GM11168 (cell line): ENCODE measurements around the gene RIPOR2.

Source experiments
- in situ Hi-C: fragments of 300-500 bp; cut with MboI; formaldehyde crosslinking; loops from one replicate; pipeline ENCODE4 v1.12.0; 2022; ENCODE audit warnings: low sequenced_read_pairs; ENCODE audit not compliant: unreplicated experiment

The RIPOR2 gene

DNA sequence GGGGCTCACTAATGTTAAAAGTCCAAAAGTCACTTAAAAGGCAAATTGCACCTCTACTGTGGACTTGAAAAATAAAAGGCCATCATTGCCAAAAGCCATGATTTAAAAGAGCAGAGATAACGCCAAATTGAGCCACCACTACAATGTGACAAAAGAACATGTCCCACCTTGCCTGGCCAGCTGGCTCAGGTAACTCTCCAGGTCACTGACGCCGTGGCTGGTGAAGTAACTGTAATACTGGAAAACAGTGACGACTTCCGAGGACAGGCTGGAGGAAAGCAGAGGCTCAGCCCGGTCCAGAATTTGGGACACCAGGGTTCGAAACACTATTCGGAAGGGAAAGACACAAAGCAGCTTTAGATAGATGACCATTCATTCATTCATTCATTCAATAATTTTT, 107.8 kb downstream of the RIPOR2 start:
- in situ Hi-C loops = no loop called here

DNA sequence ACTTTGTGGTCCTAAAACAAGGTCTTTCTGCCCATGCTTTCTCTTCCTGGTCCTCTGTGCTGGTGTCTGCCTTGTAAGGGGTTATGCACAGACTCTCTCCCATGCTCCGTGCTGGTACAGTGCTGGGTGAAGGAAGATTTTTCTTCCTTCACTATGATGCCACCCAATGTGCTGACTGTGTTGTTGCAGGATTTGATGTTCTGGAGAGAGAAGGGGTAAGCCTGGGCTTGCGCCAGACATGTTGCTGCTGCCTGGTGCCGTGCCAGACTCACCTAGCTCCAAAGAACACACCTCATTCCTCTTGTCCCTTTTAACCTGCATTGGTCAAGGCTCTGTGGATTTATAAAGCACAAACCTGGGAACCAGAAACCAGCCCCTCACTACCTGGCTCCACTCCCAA, 108.6 kb downstream of the RIPOR2 start:
- in situ Hi-C loops = no loop called here

DNA sequence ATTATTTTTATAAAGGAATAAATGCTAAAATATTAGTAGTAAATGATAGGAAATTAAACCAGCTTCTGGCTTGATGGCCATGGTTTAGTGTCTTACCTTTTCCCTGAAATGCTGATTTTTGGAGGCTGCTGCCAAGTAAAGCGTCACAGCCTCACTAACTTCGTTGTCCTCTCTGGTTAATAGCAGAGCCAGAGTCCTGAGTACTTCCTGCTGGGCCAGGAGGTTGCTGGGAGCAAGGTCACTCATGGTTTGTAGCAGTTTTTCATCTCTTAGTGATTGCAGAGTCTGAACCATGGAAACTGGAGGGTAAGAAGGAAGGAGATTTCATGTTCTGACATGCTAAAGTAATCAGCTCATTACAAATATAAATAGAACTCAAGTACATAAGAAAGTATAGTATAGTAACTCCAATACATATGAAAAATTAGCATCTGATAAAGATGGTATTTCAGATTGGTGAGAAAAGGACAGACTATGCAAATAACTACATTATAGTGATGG, 110.6 kb downstream of the RIPOR2 start:
- in situ Hi-C loops = no loop called here

DNA sequence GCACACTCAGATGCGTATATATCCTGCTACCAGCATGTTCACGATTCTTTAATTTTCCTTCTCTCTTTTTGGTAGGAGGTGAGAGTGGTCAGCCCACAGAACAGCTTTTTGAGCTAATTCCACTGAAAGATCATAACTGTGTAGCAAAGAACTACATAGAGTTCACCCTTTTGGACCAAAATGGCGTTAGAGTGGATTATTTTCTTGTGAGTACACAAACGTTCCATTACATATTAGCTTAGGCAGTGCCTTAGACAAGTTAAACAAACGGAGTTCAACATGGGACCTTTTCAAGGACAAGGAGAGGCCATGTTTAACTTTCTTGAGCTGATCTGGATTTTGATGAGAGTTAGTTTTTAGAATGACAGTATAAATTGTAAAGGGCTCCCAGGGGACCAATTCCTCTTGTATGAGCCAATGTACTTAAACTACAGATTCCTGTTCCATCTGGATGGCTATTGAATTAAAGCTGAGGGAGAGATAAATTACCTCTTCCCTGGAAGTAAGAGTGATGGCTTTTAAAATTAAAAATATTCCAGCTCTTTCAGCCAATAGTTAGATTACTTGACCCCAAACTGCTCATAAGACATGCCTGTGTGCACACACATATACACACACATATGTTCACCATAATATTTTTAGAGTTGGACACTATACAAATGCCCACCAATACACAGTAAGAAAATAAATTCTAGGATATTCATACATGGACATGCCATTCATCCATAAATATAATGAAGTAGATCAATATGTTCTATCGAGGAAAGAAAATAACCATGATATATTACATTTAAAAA, 111.4 kb downstream of the RIPOR2 start:
- in situ Hi-C loops = no loop called here

DNA sequence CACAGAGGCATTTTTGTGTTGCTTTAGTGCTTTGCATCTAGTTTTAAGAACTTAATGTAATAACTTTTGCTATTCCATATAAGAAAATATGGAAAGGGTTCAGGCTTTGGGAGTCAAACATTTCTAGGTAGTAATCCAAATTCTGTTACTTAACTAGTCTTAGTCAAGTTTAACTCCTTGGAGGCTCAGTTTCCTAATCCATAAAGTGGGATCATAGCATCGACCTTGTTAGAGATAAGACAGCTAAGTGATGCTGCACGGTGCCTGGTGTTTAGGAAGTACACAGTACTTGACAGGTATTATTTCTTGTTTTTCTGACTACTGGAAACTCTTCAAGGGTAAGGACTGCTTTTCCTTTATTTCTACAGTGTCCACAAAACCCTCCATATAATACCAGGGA, 112.6 kb downstream of the RIPOR2 start:
- in situ Hi-C loops = no loop called here

DNA sequence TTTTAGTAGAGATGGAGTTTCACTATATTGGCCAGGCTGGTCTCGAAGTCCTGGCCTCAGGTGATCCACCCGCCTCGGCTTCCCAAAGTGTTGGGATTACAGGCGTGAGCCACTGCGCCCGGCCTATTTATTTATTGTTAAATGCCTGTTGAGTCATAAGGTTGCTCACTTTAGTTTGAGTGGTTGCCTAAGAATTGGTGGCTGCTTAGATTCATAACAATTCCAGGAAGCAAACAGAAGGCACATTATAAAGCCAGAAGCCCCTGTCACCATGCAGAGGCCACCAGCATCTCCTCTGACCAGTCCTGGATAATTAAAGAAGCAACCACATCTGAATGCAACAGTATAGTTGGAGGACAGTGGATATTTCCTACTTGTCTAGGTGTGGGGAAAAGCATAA, 113.1 kb downstream of the RIPOR2 start:
- in situ Hi-C loops = no loop called here

DNA sequence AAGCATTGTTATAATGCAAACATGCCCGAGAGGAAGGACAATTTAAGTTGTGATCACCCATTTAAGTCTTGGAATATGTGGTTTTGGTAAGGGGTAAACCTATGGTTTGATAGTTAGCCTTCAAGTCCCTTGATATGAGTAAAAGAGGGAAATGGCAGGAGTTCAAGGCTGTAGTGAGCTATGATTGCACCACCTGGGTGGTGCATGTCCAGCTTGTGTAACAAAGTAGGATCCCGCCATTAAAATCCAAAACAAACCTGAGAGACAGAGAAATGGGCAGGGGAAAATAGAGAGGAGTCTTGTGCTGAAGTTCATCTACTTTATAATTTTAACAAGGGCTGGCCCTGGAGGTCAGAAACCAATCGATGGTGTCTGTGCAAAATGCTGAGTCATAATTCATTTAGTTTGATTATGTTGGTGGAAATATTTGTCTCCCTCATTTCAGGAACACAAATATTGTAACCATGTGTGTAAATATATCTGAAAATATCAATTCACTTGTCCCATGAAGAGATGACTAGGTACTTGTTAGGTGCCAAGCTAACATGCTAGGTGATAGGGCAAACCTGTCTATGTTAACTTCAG, 113.8 kb downstream of the RIPOR2 start:
- in situ Hi-C loops = no loop called here

DNA sequence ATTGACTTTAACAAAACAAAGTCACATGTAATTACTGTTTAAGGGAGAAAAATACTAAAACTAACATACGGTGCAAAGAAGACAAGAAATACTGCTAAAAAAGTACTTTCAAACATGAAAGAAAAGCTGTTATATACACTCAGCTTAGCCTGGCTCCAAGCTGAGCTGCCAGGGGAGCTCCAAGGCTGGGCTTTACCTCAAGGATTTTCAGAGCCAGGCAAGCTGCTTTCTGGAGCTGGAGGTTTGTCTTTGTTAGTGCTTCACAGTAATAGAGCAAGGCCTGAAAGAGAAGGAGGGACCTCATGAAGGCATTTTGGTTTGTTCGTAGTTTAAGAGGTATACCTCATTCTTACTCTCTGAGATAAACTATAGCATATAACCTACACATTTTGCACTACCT, 117.4 kb downstream of the RIPOR2 start:
- in situ Hi-C loops = no loop called here

DNA sequence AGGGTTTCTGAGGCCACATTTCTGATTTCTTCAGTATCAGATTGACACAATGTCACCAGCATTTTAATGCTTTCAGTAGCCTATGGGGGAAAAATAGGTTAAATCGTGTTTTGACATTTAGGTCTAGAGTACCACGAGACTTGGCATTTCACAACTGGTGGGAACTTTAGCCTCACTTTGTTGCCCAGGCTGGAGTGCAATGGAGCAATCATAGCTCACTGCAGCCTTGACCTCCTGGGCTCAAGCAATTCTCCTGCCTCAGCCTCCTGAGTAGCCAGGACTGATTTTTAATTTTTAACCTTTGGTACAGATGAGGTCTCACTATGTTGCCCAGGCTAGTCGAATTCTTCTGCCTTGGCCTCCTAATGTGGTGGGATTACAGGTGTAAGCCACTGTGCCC, 126.0 kb downstream of the RIPOR2 start:
- in situ Hi-C loops = no loop called here

DNA sequence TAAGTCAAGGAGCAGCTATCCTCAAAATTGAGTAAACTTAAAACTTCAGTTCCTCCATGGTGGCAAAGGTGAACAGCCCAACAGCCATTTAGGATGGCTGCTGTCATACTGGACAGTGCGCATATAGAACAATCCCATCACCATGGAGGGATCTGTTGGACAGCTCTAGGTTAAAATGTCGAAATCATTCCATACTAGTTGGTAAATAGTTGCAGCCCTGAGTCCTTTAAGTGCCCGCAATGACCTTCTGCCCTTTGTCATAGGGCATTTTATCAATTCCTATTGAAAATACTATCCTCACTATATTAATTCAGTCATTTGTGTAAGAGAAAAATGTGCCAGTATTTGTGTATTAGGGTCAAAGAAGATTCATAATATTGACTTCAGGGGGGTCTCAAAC, 128.2 kb downstream of the RIPOR2 start:
- in situ Hi-C loops = no loop called here

DNA sequence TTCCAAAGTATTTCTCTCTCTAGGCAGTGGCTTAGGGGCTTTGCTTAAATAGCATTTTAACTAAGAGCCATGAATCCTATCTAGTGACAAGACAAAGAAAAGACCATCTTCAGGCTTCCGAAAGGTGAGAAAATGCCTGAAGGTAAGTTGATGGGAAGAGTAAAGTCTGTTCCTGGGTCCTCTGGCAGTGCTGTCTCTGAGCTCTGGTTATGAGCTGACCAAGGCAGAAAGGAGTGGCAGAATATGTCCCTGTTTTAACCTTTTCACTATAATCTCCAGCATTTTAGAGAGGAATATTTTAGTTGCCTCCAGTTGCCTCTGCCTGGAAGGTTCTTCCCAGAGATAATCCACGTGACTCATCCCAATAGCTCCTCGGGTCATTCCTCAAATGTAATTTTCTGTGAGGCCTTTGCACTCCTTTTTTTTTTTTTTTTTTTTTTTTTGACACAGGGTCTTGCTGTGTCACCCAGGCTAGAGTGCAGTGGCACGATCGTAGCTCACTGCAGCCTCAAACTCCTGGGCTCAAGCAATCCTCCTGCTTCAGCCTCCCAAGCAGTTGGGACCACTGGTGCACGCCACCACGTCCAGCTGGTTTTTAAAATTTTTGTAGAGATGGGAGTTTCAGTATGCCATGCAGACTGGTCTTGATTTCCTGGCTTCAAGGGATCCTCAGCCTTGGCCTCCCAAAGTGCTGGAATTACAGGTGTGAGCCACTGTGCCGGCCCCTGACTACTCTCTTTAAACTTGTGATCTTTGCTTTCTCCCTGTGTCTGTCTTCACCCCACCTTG, 133.3 kb downstream of the RIPOR2 start:
- in situ Hi-C loops = no loop called here

DNA sequence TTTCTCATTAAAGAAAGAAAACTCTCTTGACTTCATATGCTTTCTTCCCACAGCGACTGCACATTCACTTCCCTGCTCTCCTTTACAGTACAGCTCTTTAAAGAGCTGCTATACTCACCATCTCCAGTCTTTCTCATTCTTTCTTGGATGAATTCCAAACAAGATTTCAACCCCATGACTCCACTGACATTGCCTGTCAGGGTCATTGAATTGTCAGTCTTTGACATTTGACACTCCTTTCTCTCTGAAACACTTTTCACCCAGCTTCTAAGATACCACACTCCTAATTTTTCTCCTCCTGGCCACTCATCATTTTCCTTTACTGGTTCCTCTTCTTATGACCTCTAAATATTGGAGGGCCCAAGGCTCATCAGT, 136.2 kb downstream of the RIPOR2 start:
- in situ Hi-C loops = no loop called here

DNA sequence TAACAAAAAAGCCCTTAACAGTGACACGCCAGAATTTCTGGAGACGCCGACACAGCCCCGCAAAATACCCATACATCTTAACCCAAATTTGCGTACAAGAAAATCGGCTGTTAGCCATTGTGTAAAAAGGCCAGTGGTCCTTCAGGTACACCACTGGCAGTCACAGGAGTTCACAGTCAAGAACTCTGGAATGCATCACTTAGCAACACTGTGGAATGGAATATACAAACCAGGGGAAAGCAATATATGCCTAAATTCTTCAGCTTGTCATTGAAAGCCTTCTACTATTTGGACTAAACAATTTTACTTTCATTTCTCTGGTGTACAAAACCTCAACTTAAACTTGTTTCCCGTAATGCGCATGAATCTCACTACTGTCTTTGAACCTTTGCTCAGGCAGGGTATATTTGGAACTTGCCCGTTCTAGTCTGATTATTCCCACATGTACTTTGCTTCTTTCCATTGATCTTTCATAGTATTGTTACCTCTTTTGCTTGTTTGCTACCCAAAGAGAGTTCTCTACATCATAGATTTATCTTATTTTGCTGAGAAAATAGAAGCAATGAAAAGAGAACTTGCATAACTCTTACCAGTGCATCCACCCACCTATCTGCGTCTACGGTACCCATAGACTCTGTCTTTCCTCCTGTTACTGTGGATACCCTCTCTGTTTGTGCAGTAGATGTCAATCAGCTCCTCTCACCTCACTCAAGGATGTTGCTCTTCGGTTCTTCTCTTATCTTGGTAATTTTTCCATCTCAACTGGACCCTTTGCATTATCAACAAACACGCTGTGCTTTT, 136.8 kb downstream of the RIPOR2 start, which contains the start of gene ARMH2:
Gene ARMH2, minus strand, starts transcription at position 178 of the 801 bp plus-strand sequence. Its CDS starts 60 bp downstream, at position 118.
- in situ Hi-C loops = no loop called here

DNA sequence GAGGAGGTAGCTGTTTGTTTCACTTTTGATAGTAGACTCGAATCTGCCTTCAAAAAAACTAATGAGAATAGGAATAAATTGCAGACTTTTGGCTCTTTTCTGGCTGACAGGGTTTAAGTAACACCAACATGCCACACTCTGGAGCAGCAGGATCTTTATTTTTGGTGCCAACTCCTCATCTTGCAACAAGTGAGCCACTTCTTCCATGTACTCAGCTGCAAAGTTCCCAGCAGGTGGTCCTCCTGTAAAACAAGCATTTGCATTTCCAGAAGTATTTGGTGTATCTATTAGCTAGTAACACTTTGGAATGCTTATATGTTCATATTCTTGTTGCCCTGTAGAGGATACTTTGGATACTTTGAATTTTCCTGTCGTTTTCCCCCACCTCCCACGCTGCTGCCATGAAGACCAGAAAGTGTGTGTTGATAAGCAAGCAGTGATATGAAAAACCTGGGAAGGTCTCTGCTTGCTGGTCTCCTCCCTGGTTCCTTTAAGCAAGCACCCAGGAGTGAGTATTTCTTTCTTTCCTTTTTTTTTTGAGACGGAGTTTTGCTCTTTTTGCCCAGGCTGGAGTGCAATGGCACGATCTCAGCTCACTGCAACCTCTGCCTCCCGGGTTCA, 138.1 kb downstream of the RIPOR2 start:
- in situ Hi-C loops = no loop called here

DNA sequence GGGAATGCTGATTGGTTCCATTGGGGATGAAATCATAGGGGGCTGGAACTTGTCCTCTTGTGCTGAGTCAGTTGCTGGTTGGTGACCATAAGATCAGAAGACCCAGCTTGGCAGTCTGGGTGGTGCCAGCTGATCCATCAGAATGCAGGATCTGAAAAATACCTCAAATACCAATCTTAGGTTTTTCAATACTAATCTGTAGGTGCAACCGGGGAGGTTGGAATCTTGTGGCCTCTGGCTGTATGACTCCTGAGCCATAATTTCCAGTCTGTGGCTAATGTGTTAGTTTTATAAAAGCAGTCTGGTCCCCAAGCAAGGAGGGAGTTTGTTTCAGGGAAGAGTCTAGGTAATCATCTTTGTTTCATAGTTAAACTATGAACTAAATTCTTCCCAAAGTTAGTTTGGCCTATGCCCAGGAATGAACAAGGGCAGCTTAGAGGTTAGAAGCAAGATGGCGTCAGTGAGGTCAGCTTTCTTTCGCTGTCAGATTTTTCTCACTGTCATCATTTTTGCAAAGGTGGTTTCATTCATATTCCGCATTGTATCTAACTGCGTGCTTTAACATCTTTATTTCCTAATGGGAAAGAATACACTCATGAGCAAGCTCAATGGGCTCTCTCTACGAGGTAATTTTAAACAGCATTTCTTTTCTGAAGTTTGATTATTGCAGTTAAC, 139.0 kb downstream of the RIPOR2 start:
- in situ Hi-C loops = no loop called here

DNA sequence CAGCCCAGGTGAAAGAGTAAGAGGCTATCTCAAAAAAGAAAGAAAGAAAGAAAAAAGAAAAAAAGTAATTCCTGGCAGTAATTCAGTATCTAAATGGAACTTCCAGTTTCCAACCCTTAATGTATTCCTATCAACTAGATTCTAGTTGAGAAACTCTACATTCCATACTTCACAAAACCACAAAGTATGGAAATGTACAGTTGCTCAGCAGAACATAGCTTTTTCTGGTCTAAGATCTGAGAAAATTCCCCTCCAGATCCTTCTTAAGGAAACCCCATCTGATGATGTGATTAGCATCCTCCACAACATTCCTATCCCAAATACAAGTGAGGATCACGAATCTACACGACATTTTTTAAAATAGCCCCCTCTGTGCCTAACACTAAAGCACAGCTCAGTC, 140.7 kb downstream of the RIPOR2 start:
- in situ Hi-C loops = no loop called here

DNA sequence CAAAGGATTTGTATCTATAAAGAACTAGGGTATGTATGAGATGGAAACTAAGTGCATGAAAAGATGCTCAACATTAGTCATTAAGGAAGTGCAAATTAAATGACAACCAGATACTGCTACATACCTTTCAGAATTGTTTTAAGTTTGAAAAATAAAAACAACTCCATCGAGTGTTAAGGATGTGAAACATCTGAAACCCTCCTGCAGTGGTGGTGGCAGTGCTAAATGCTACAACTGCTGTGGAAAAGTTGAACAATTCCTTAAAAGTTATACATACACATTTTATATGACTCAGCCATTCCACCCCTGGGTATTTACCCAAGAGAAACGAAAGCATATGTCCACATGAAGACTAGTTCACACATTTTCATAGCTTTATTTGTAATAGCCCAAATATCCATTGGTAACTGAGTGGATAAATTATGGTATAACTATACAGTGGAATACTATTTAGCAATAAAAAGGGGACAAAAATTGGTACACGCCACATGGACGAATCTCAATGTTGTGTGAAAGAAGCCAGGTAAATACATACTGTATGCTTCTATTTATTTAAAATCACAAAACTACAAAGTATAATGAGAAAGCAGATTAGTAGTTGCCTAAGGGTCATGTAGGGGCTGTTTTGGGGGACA, 147.6 kb downstream of the RIPOR2 start:
- in situ Hi-C loops = no loop called here

DNA sequence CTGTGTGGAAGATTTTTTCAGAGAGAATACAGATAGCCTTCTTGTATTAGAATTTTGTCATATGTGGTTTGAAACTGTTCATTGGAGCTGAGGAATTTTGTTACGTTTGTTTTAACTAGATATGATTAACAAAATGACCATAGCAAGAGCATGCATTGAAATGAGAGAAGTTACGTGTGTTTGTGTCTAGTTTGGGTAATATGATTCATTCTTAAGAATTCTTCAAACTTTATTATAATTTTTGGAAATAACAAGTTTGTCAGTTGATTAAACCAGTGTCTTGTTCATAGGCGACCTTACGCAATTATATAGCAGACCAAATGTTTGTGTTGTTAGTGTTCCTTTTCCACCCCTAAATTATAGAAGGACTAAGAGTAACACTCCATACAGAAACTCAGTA, 155.6 kb downstream of the RIPOR2 start:
- in situ Hi-C loops = no loop called here
